ENCODE measurements around the gene BANF2. TPM values are rescaled to one million over a fixed set of nuclear protein-coding genes. Genes with fewer than 3 reads are reported as not detected.

Gene BANF2
- total and polyA plus RNA-seq, 2 of the 8 experiments (the other 6 are each of a cell fraction or from before 2014, with no cell fraction given), result not detected

- H3K36me3 ChIP-seq (ENCODE audit: control insufficient read depth in 2 of 4, insufficient read depth in 4 of 4, low read length in 3 of 4), result no peaks in the 10 kb centered on the region
- H2BK120ac ChIP-seq (replicated peaks; ENCODE audit: low read depth, low read length), result no peak overlapping the region
- DNase-seq (ENCODE audit: low read depth in 1 of 2, low spot score in 2 of 2), result no peak
- WGBS, 2 experiments (ENCODE audit: extremely low coverage in 1 of 2, insufficient coverage in 1 of 2, insufficient read length in 1 of 2, insufficient replicate concordance in 2 of 2, low coverage in 1 of 2, low lambda C conversion rate in 2 of 2, missing lambda C conversion rate in 1 of 2), result 89% methylated on average over 5 of the region's 5 CpGs; no CpG with 5 or more reads in 1 of the 2 experiments
- H4K20me1 ChIP-seq (replicated peaks in 1 of 2; ENCODE audit: control insufficient read depth in 1 of 2, insufficient read depth in 2 of 2, low read length in 2 of 2), result no peaks in the 10 kb centered on the region
- H3K4ac ChIP-seq (replicated peaks; ENCODE audit: insufficient read length, low read depth, low read length), result no peak overlapping the region
- H2BK5ac ChIP-seq (ENCODE audit: low read depth, low read length), result no peak overlapping the region
- no peaks in the 10 kb centered on the region for H3K79me1 ChIP-seq (ENCODE audit: low read depth, low read length)
- H3K56ac ChIP-seq (replicated peaks; ENCODE audit: insufficient read length, low read depth, low read length), result no peak overlapping the region
- no peaks in the 10 kb centered on the region for H3K9me3 ChIP-seq (ENCODE audit: insufficient read depth in 2 of 2, low read depth in 1 of 2, low read length in 1 of 2)
- H3K79me2 ChIP-seq (ENCODE audit: control insufficient read depth in 1 of 2, insufficient read depth in 2 of 2, low read length in 2 of 2), result no peaks in the 10 kb centered on the region
- no peak for FAIRE-seq
- no peak overlapping the region for H3K23ac ChIP-seq (ENCODE audit: insufficient read length)
- no peaks in the 10 kb centered on the region for H3K23me2 ChIP-seq (ENCODE audit: low read depth, low read length)
- ChIA-PET CTCF (ENCODE audit: partially characterized antibody) (interaction anchor here (1.1 kb wide), 1 partner anchor 48 kb away, joined by 3 read pairs; no protein-coding TSS in a partner anchor), POLR2A (ENCODE audit: partially characterized antibody) (no interaction called here)
- 0 out of 2 replicates have a peak overlapping the region, but pooled peaks have one; percentile 61 for H2BK15ac ChIP-seq (ENCODE audit: low read length)
- H3K4me3 ChIP-seq (ENCODE audit: extremely low read depth in 1 of 4, insufficient read depth in 2 of 4, low read depth in 3 of 4, low read length in 4 of 4), result no peak overlapping the region
- H2AFZ ChIP-seq (ENCODE audit: low read length), result no peak overlapping the region
- H4K5ac ChIP-seq (ENCODE audit: insufficient read length, low read depth, low read length), result no peak overlapping the region
- no peak overlapping the region for H2BK12ac ChIP-seq (ENCODE audit: low read depth, low read length)
- no peak overlapping the region; the same call in 1 of the 2 replicates for H3K18ac ChIP-seq (ENCODE audit: extremely low read depth, low read length)
- H3K27me3 ChIP-seq (replicated peaks in 1 of 4; ENCODE audit: control insufficient read depth in 3 of 4, extremely low read depth in 1 of 4, insufficient read depth in 3 of 4, low read length in 3 of 4), result no peaks in the 10 kb centered on the region; a peak in 2 of 7 replicates
- no peak overlapping the region for H2AK5ac ChIP-seq (ENCODE audit: low read depth, low read length)
- H3K9ac ChIP-seq (replicated peaks in 1 of 4; ENCODE audit: extremely low read depth in 1 of 4, low read depth in 3 of 4, low read length in 3 of 4), result no peak overlapping the region
- H3K4me1 ChIP-seq (replicated peaks in 1 of 4; ENCODE audit: control insufficient read depth in 3 of 4, insufficient read depth in 4 of 4, low read length in 3 of 4), result peaks cover 4 to 12% (median 9%) of the 10 kb centered on the region in 4 experiments
- no peak overlapping the region for H3K14ac ChIP-seq (ENCODE audit: insufficient read length)
- H2BK20ac ChIP-seq (ENCODE audit: low read length), result no peak overlapping the region; the same call in 1 of the 2 replicates
- no peak overlapping the region for H4K8ac ChIP-seq (ENCODE audit: extremely low read depth, insufficient read depth, low read length)
- H3K4me2 ChIP-seq (ENCODE audit: insufficient read depth in 1 of 2, low read depth in 2 of 2, low read length in 2 of 2), result no peak overlapping the region
- H4K91ac ChIP-seq (replicated peaks; ENCODE audit: insufficient read length, low read length), result no peak overlapping the region
- H3K27ac ChIP-seq (ENCODE audit: low read depth, low read length), result no peak overlapping the region
- TF ChIP-seq CEBPB (IDR thresholded peaks at IDR 0.05; ENCODE audit: low read depth, low read length) (no peak), EGR1 (IDR thresholded peaks at IDR 0.05; ENCODE audit: borderline replicate concordance, low read depth, low read length) (no peak), BACH1 (IDR thresholded peaks at IDR 0.05; ENCODE audit: low read length) (no peak), GTF2F1 (IDR thresholded peaks at IDR 0.05; ENCODE audit: borderline replicate concordance, low read depth, low read length) (no peak), PHF8 (conservative IDR thresholded peaks at IDR 0.05; ENCODE audit: low read depth, low read length) (no peak), SP4 (IDR thresholded peaks at IDR 0.05; ENCODE audit: low read length) (no peak), SRF (IDR thresholded peaks at IDR 0.05; ENCODE audit: low read depth, low read length) (no peak), TCF12 (IDR thresholded peaks at IDR 0.05; ENCODE audit: low read depth, low read length) (no peak), RFX5 (IDR thresholded peaks at IDR 0.05; ENCODE audit: borderline replicate concordance, low read depth, low read length) (no peak), E2F6 (IDR thresholded peaks at IDR 0.05) (no peak), TEAD4 (IDR thresholded peaks at IDR 0.05; ENCODE audit: low read depth, low read length) (no peak), NANOG (IDR thresholded peaks at IDR 0.05; ENCODE audit: insufficient read depth, low read depth, low read length, poor library complexity, severe bottlenecking) (no peak), RNF2 (IDR thresholded peaks at IDR 0.05; ENCODE audit: borderline replicate concordance, low read depth, low read length, missing control alignments, poor library complexity, severe bottlenecking) (no peak), SP1 (IDR thresholded peaks at IDR 0.05; ENCODE audit: low read depth, low read length) (no peak), SP2 (IDR thresholded peaks at IDR 0.05; ENCODE audit: low read length) (no peak)
These were observed 48.5 kb downstream of the BANF2 start for GRCh38 chr20:17748279-17748678.
